ENCODE data around the gene CAPN14. TPM values are rescaled to one million over a fixed set of nuclear protein-coding genes. Genes with fewer than 3 reads are reported as not detected.

CAPN14 gene
- total and polyA plus RNA-seq, 2 experiments from 2014 or later = 0.39 TPM; not detected in 1

- no peaks in the 10 kb centered on the region for H3K9me3 ChIP-seq (ENCODE audit: low read depth)
- no peaks in the 10 kb centered on the region for H3K4me1 ChIP-seq (ENCODE audit: low read depth)
- no peak overlapping the region for H3K27ac ChIP-seq
- TF ChIP-seq CTCF (IDR thresholded peaks at IDR 0.05; ENCODE audit: low read depth, low read length) = no peak
- DNase-seq (ENCODE audit: low read depth in 1 of 2, low spot score in 1 of 2) = no peak
- no peaks in the 10 kb centered on the region for H3K36me3 ChIP-seq
- peaks cover 20% of the 10 kb centered on the region for H3K27me3 ChIP-seq
- H3K4me3 ChIP-seq = no peak overlapping the region
These were observed 49.0 kb downstream of the CAPN14 start for GRCh38 chr2:31168291-31168690.

GRCh38 chr2:31166925-31167324, 50.4 kb downstream of the CAPN14 start:
- Histone ChIP-seq H3K36me3 (no peaks in the 10 kb centered on the region), H3K9me3 (ENCODE audit: low read depth) (no peaks in the 10 kb centered on the region), H3K4me3 (no peak overlapping the region), H3K4me1 (ENCODE audit: low read depth) (no peaks in the 10 kb centered on the region), H3K27ac (no peak overlapping the region), H3K27me3 (peaks cover 10% of the 10 kb centered on the region)
- TF ChIP-seq CTCF (IDR thresholded peaks at IDR 0.05; ENCODE audit: low read depth, low read length) = no peak
- no peak for DNase-seq (ENCODE audit: low read depth in 1 of 2, low spot score in 1 of 2)

GRCh38 chr2:31163011-31163539, 54.2 kb downstream of the CAPN14 start:
- DNase-seq (ENCODE audit: low read depth in 1 of 2, low spot score in 1 of 2) = no peak

GRCh38 chr2:31161637-31162036, 55.7 kb downstream of the CAPN14 start:
- Histone ChIP-seq H3K9me3 (ENCODE audit: low read depth) (no peaks in the 10 kb centered on the region), H3K27me3 (no peaks in the 10 kb centered on the region), H3K36me3 (no peaks in the 10 kb centered on the region), H3K4me1 (ENCODE audit: low read depth) (no peaks in the 10 kb centered on the region), H3K27ac (no peak overlapping the region), H3K4me3 (no peak overlapping the region)
- no peak for TF ChIP-seq CTCF (IDR thresholded peaks at IDR 0.05; ENCODE audit: low read depth, low read length)
- DNase-seq (ENCODE audit: low read depth in 1 of 2, low spot score in 1 of 2) = no peak

More at GRCh38 chr2:31163011-31163539, 54.2 kb downstream of the CAPN14 start:
- H3K4me1 ChIP-seq (ENCODE audit: low read depth) = no peaks in the 10 kb centered on the region
- no peak overlapping the region for H3K4me3 ChIP-seq
- no peaks in the 10 kb centered on the region for H3K27me3 ChIP-seq
- no peak overlapping the region for H3K27ac ChIP-seq
- H3K9me3 ChIP-seq (ENCODE audit: low read depth) = no peaks in the 10 kb centered on the region
- H3K36me3 ChIP-seq = no peaks in the 10 kb centered on the region
- no peak for TF ChIP-seq CTCF (IDR thresholded peaks at IDR 0.05; ENCODE audit: low read depth, low read length)

GRCh38 chr2:31151501-31151900, 65.8 kb downstream of the CAPN14 start:
- Histone ChIP-seq H3K27me3 (no peaks in the 10 kb centered on the region), H3K4me3 (no peak overlapping the region), H3K36me3 (no peaks in the 10 kb centered on the region), H3K4me1 (ENCODE audit: low read depth) (no peaks in the 10 kb centered on the region), H3K27ac (no peak overlapping the region), H3K9me3 (ENCODE audit: low read depth) (no peaks in the 10 kb centered on the region)
- DNase-seq (ENCODE audit: low read depth in 1 of 2, low spot score in 1 of 2) = peak in 1 of 2 donors; percentile 15
- TF ChIP-seq CTCF (IDR thresholded peaks at IDR 0.05; ENCODE audit: low read depth, low read length) = no peak
